WERI-Rb-1 (cell line): ENCODE data around the gene KIF3B.

ENCODE experiments used
- DNase-seq: peaks from one replicate; pipeline ENCODE4 v3.0.0-alpha.2; 2020
- H3K27ac ChIP-seq: fragments of 250-450 bp; sonication (Bioruptor Pico); 2 replicates; pipeline ENCODE4 v1.5.1; 2020; ENCODE audit warnings: mild to moderate bottlenecking, moderate library complexity
- H3K27me3 ChIP-seq: fragments of 250-450 bp; sonication (Bioruptor Pico); 2 replicates; pipeline ENCODE4 v1.5.1; 2021; ENCODE audit warnings: mild to moderate bottlenecking, low read depth, moderate library complexity; ENCODE audit not compliant: insufficient read depth, severe bottlenecking
- H3K36me3 ChIP-seq: fragments of 250-450 bp; sonication (Bioruptor Pico); 2 replicates; pipeline ENCODE4 v1.5.1; 2020; ENCODE audit warnings: mild to moderate bottlenecking, moderate library complexity
- H3K4me3 ChIP-seq: 2 replicates; pipeline ENCODE4 v1.5.1; 2011; ENCODE audit warnings: low read depth, mild to moderate bottlenecking, control low read depth, low read length
- H3K9me3 ChIP-seq: fragments of 250-450 bp; sonication (Bioruptor Pico); 2 replicates; pipeline ENCODE4 v1.5.1; 2021; ENCODE audit warnings: mild to moderate bottlenecking, moderate library complexity; ENCODE audit not compliant: severe bottlenecking
- CTCF ChIP-seq: IDR thresholded peaks from 2 replicates; pipeline ENCODE4 v1.5.1; 2011; ENCODE audit warnings: low read depth, mild to moderate bottlenecking, control low read depth, inconsistent platforms, low read length

KIF3B gene

GRCh38 chr20:32231847-32232246 lies 45.6 kb upstream of the KIF3B start:
- no peak for DNase-seq
- no peak overlapping the region for H3K27ac ChIP-seq
- H3K36me3 ChIP-seq, result peaks cover 55% of the 10 kb centered on the region
- no peak for TF ChIP-seq CTCF
- no peak overlapping the region for H3K4me3 ChIP-seq
- no peaks in the 10 kb centered on the region for H3K27me3 ChIP-seq
- no peaks in the 10 kb centered on the region for H3K9me3 ChIP-seq

GRCh38 chr20:32232326-32232886 lies 45.0 kb upstream of the KIF3B start:
- peaks cover 57% of the 10 kb centered on the region for H3K36me3 ChIP-seq
- DNase-seq, result no peak
- no peak overlapping the region for H3K27ac ChIP-seq
- H3K27me3 ChIP-seq, result no peaks in the 10 kb centered on the region
- no peaks in the 10 kb centered on the region for H3K9me3 ChIP-seq
- no peak for TF ChIP-seq CTCF
- no peak overlapping the region for H3K4me3 ChIP-seq

GRCh38 chr20:32233286-32233685 lies 44.2 kb upstream of the KIF3B start:
- peaks cover 55% of the 10 kb centered on the region for H3K36me3 ChIP-seq
- H3K27ac ChIP-seq, result no peak overlapping the region
- DNase-seq, result no peak
- no peaks in the 10 kb centered on the region for H3K27me3 ChIP-seq
- H3K9me3 ChIP-seq, result no peaks in the 10 kb centered on the region
- TF ChIP-seq CTCF, result no peak
- H3K4me3 ChIP-seq, result no peak overlapping the region

GRCh38 chr20:32234135-32234808 lies 43.2 kb upstream of the KIF3B start:
- no peak for TF ChIP-seq CTCF
- Histone ChIP-seq H3K27me3 (no peaks in the 10 kb centered on the region), H3K36me3 (peaks cover 51% of the 10 kb centered on the region), H3K27ac (no peak overlapping the region), H3K9me3 (no peaks in the 10 kb centered on the region), H3K4me3 (no peak overlapping the region)
- DNase-seq, result no peak

GRCh38 chr20:32235331-32236047 lies 42.0 kb upstream of the KIF3B start:
- Histone ChIP-seq H3K27me3 (no peaks in the 10 kb centered on the region), H3K9me3 (no peaks in the 10 kb centered on the region), H3K36me3 (peaks cover 49% of the 10 kb centered on the region), H3K4me3 (no peak overlapping the region), H3K27ac (no peak overlapping the region)
- DNase-seq, result no peak
- TF ChIP-seq CTCF, result no peak
